HG03025 (cell line): ENCODE measurements around the gene ENGASE.
"Not testable (repeated sequence)": the region's sequence is repeated elsewhere in the genome, so short reads cannot be mapped to it uniquely, and the experiment has no call there.

Experiments used
- ATAC-seq: cut with Tn5 transposase; IDR thresholded peaks from one replicate; pipeline ENCODE4 v1.9.1; 2021; ENCODE audit warnings: mild to moderate bottlenecking, moderate library complexity; ENCODE audit not compliant: unreplicated experiment, low FRiP score

The ENGASE gene, protein sequence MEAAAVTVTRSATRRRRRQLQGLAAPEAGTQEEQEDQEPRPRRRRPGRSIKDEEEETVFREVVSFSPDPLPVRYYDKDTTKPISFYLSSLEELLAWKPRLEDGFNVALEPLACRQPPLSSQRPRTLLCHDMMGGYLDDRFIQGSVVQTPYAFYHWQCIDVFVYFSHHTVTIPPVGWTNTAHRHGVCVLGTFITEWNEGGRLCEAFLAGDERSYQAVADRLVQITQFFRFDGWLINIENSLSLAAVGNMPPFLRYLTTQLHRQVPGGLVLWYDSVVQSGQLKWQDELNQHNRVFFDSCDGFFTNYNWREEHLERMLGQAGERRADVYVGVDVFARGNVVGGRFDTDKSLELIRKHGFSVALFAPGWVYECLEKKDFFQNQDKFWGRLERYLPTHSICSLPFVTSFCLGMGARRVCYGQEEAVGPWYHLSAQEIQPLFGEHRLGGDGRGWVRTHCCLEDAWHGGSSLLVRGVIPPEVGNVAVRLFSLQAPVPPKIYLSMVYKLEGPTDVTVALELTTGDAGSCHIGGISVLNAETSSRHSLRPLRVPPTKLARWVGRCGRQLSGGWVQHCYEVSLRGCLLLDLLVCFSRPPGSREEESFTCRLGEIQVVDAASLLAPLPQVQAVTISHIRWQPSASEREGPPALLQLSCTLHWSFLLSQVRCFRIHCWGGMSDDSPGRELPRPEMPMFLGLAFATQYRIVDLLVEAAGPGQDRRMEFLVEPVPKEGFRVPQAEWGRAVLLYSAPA

DNA sequence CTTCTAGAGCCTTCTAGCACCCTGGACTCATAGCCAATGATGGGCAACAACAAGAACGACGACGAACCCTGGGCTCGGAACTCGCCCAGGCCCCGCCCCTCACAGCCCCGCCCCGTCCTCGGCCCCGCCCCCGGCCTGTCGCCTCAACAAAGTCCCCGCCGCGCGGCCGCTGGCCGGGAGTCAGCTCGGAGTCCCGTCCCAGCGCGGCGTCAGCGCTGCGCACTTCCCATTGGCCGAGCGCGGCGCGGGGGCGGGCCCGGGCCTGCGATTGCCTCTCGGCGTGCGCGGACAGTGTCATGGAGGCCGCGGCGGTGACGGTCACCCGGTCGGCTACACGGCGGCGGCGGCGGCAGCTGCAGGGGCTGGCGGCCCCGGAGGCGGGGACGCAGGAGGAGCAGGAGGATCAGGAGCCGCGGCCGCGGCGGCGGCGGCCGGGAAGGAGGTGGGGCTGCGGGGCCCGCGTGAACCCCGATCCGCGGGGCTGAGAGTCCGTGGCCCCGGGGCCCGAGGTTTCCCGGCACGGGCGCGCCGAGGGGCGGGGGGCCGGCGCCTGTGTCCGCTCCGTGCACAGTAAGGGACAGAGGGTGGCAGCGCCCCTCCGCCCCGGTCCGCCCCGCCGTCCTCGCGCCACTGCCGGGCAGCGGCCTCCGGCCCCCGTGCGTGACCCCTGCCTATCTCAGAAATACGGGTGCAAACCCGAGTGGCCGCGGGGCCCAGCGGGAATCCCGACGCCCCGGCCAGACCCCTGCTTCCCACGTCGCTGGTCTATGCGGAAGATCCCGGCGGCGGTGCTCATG, at the start of gene ENGASE:
TSS of gene ENGASE (plus strand) at position 176 of the 797 bp plus-strand sequence. CDS start at position 297, 121 bp downstream.
- ATAC-seq, result peak; percentile 88

DNA sequence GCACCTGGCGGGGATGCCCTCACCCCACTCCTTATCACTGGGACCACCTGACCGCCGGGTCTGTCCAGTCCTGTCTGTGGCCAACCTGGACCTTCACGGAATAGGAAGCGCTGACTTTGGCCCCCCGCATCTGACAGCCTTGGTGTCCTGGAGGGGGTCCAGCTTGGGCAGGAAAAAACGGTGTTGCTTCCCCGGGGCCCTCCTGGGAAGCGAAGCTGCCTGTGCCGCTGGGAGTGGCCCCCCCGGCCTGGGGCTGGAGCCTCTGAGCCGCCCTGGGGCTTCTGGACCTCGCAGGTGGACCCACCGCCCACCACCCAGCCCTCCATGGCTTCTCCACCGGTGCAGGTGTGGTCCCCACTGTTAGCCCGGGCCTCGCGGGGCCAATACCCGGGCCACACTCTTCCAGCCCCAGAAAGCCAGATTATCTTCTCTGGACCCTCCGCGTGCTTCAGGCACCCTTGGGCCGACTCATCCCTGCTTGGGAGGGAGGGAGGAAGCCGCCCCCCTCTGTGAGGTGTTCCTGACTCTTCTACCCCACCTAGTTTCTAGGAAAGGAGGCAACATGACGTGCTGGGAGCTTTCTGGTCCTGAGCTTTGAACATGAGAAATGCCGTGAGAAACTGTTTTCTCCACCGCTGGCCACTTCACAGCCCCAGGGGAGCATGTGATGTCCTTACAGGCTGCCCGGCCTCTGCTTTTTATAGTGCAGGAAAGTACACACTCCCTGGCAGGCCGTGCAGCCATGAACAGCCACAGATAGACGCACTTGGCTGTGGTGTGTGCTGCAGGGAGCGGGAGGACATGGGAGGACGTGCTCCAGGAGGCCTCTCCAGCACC, 49.5 kb upstream of the ENGASE start:
- ATAC-seq, result no peak

DNA sequence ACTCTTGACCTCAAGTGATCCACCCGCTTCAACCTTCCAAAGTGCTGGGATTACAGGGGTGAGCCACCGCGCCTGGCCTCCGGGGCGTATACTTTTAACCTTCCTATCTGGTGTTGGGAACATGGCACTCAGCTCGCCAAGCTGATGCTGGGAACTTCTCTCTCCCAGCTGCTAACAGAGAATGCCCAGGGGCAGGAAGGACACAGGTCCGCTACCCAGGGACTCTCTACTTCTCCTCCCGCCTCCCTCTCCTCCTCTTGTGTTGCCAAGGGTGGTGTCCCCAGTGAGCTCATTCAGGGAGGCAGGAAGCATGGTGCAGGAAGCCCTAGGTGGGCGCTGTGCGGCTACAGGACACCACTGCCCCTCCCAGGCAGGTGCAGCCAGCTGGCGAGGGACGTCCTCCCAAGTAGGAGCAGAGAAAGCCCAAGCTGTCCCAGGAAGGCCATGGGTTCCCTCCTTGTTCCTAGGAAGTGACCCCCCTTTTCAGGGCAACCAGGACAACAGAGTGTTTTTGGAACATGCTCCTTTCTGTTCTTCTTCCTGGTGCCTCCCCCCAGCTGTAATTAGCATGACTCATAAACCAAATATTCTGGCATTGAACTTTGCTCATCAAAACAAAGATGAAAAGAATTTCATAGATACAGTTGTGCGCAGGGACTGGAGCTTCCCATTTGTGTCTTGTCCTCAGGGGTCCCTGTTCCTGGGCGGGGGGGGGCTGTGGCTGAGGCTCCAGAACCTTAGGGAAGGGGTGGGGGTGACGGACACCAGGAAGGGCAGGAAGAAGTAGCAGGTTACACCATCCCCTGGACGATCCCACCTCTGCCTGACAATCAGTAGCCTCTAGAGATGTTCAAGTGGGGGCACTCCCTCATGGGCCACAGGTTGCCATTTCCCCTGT, 48.0 kb upstream of the ENGASE start:
- ATAC-seq, result no peak

DNA sequence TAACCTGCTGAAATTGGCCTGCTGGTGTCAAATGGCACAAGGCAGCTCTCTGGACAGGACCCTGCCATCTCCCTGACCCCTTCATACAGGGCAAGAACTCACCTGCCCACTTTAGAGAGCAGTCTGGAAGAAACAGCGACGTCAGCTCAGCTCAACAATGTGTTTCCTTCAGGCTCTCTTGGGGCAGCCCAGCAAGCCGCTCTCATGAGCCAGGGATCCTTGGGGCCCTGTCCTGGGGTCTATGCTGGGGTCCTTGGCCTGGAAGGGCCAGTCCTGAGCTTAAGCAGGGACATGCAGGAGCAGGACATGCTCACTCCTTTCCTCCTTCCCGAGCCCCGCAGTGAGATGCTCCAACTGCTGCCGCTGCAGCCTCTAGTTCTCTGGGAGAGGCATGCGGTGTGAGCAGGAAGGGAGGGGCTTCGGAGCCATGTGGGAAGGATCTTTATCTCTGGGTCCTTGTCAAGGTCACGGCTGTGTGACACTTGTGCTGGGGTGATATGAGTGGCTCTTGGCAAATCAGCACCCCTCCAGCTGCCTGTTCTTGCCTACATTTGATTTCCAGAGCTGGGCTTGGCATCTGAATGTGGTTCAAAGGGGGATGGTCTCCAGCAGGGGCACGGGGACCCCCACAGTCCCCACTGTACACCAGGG, 47.2 kb upstream of the ENGASE start:
- no peak for ATAC-seq

DNA sequence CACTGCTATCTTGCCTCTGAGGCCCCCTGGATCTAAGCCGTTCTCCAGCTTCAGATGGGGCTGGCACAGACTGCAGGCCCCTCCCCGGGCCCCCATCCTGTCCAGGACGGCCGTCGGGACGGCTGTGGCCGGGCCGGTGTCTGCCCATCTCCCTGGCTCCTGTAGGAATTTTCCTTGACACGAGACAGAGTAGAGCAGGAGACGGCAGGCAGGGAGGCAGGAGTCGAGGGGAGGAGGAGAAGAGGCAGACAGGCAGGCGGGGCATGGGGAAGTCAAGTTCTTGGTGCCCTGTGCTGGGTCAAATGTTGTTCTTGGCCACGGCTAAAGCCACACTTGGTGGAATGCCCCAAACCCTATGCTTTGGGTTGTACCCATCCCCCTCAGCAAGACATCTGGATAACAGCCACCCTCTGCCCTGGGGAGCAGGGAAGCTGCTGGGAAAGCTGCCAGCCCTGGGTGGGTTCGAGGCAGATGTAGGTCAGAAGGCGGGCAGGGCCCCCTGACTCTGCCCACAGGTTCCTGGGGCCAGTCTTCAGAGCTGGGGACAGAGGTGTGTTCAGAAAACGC, 46.6 kb upstream of the ENGASE start:
- ATAC-seq, result no peak

DNA sequence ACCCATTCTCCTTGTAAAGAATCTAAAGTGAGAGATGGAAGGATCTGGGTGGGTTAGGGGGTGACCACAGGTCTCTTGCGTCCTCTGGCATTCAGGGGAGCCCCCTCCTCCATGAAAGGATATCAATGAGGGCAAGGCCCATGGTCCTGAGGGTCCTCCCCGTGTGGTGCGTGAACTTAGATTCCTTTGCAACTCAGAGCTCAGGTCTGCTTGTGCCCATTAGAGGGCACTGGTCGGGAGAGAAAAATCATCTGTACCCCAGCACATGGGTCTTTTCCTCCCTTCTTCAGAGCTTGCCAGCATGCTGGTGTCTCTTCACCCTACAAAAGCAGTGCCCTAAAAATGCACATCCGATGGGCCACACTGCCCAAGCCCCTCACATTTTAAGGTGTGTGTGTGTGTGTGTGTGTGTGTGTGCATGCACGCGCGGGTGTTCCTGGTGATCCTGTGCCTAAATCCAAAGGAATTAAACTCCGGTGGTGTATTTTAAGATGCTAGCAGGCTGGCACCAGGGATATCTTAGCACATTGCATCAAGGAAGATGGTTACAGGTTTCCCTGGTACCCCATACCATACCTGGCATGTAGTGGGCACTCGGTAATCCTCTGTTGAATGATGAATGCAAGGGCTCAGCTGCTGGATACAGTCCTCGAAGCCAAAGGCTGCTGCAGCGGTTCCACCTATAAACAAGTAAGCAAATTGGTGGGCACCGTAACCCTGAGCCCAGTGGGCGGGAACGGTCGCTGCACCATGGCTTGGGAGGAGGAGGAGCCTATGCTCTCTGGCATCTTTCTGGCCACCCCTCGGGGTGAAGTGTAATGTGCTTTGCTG, 45.9 kb upstream of the ENGASE start:
- no peak for ATAC-seq

DNA sequence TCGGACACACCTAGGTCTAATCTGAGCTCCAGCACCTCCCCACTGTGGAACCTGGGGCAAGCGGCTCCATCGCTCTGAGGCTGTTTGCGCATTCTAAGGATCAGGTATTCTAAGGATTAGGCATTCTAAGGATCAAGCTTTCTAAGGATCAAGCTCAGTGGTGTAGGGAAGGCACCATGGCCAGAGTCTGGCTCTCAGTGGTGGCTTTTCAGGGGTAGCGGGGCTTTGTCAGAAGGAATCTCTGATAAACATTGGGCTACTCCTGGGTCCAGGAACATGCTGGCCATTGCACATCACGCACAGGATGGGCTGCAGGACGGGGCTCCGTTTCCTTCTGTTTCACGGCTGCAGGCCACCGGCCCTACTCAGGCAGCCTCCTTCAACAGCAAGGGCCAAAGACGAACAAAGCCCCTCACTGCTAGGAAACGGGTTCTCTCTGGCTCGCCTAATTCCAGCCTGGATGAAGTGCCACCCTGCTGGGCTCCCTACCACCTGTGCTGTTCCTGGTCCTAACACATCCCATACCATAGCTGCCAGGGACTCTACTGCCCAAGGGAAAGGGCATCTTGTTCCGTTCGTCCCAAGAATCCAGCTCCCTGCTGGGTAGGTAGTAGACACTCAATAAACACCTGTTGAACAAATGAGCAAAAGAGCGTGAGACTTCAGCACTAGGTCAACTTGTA, 45.2 kb upstream of the ENGASE start:
- ATAC-seq, result no peak

DNA sequence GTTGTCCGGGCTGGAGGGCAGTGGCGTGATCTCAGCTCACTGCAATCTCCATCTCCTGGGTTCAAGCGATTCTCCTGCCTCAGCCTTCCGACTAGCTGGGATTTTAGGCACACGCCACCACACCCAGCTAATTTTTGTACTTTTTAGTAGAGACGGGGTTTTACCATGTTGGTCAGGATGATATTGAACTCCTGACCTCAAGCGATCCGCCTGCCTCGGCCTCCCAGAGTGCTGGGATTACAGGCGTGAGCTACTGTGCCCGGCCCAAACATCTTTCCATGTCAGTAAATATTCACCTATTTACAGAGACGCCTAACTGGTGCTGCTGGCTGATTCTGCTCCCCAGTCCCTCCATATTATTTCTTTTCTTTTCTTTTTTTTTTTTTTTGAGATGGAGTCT, 44.0 kb upstream of the ENGASE start:
- not testable (repeated sequence) for ATAC-seq

DNA sequence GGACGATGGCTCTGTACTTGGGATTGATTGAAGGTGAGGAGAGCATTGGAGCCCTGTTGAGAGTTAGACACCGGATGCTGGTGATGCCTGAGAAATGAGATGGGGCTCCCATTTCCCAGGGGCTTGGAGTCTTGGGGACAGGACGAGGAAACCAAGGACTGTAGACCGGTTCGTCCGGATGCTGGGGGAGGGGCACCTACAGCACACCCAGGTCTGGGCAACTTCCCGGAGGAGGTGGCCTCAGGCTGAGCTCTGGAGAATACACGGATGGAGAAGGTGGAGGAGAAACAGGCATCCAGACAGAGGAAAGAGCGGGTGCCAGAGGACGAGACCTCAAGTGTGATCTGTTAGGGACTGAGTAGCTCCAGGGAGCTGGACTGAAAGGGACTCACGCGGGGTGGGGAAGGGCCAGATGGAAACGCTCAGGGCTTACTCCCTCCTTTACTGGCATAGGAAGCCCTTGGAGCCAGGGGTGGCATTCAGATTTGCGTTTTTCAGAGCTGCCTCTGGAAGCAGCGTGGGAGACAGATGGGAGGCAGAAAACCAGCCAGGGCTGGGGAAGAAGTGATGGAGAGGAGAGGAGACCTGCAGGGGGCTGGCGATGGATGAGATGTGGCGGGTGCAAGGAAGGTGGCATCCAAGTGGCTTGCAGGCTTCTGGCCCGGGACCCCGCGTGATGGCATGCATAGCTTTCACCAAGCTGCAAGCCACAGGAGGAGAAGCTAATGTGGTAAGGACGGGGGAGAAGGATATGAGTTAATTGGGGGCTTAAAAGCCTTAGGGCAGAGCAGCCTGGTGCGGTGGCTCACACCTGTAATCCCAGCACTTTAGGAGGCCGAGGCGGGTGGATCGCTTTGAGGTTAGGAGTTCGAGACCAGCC, 42.4 kb upstream of the ENGASE start:
- ATAC-seq, result no peak

DNA sequence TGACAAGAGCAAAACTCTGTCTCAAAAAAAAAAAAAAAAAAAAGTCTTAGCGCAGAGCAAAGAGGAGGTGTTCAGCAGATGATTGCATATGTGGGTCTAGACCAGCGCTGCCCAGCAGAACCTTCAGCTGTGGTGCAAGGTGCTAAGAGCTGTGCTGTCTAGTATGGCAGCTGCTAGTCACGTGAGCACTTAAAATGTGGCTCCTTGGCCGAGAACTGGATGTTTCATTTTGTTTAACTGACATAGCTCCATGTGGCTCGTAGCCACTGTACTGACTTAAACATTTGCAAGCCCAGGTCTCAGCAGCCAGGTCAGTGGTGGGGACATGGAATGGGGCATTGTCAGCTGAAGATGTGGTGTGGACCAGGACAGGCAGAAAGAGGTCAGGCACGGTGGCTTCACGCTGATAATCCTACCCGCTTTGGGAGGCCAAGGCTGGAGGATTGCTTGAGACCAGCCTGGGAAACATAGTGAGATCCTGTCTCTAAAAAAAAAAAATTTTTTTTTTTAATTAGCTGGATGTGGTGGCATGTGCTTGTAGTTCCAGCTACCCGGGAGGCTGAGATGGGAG, 41.5 kb upstream of the ENGASE start:
- no peak for ATAC-seq

DNA sequence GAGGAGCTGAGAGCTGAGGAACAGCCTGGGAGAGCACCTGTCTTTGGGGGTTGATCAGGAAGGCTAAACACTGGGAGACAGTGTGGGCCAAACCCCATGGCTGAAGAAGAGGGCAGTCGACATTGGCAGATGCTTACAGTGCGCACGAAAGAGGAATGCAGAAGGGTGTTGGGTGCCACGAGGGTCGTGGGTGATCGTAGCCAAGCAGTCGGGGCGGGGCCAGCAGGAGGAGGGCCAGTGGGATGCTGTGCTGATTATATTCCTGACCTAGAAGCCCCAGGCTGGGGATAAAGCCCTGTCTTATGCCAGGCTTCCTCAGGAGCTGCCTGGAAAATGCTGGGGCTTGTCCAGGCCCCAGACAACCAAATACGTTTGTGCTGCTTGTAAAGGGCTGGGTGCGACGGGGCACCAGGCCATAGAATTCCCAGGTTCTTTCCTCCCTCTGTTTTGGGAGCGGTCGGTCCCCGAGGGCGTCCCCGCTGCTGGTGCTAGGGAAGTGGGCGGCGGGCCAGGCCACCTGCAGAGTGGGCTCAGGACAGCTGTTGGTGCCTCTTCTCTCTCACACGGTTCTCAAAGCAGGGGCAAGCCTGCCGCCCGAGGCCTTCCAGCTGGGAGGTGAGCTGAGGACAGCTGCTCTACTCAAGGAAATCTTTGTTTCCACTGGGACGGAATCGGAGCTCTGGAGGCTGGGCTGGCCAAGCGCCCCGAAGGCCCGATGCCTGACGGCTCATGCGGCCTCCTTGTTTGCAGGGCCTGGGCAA, 40.7 kb upstream of the ENGASE start:
- ATAC-seq, result no peak

DNA sequence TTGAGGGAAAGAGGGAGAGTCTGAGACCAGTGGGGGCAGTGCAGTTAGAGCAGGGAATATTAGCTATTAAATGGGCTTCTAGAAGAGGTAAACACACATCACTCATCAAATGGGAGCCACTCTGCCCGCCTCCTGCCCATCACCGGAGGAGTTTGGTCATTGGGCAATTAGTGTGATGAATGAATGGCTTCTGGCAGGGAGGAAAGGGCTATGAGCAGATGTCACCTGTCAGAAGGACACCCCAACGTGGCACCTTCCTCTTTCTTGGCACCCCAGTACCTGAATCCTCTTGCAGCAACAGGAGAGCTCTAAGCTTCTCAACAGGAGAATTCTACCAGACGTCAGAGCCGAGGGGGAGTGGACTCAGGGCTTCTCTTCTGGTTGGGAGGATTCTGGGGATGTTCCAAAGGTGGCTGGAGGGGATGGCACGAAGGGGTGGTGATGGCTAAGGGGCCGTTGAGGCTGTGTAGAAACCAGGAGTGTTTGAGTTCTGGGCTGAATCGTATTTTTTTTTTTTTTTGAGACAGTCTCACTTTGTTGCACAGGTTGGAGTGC, 39.6 kb upstream of the ENGASE start:
- ATAC-seq, result no peak

DNA sequence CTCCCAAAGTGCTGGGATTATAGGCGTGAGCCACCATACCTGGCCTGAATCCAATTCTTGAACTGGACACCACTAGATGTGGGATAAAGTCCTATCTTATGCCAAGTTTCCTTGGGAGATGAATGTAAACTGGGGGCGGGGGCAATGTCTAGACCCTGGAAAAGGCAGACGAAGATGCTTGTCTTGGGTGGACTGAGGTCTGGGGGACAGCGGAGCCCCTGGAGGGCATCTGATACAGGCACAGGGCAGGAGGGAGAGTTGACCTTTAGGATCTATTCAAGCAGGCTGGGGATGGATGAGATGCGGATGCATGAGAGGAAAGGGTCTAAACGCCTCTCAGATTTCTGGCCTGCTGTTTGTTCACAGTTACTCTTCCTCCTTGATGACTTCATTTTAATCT, 38.9 kb upstream of the ENGASE start:
- ATAC-seq, result no peak

DNA sequence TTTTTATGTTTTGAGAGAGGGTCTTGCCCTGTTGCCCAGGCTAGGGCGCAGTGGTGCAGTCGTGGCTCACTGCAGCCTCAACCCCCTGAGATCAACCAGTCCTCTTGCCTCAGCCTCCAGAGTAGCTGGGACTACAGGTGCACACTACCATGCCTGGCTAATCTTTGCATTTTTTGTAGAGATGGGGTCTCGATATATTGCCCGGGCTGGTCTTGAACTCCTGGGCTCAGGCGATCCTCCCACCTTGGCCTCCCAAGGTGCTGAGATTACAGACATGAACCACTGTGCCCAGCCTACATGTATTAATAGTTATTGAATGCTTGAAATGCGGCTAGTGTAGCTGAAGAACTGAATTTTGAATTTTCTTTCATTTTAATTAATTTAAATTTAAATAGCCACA, 38.4 kb upstream of the ENGASE start:
- ATAC-seq, result no peak

DNA sequence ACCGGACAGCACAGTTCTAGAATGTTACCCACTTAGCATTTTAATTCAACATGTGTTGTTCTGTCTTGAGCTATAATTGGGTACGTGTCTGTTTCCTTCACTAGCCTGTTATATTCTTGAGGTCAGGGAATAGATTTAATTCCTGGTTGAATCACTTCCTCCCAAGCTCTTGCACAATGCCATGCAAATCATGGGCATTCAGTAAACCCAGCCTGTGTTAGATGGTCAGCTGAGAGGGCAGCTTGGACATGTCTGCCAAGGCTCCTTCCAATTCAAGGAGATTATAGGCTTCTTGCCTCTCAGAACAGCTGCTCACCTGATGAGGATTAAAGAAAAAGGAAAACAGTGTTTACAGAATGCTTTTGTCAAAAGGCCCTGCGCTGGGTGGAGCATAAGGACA, 38.0 kb upstream of the ENGASE start:
- no peak for ATAC-seq
